Activated CD8-positive, alpha-beta memory T cell treated with anti-CD3 and anti-CD28 coated beads, Interleukin-2, amount 50 U/mL, for 24 hours (primary cell): ENCODE data around the gene SECISBP2L.

Source experiments
- DNase-seq: peaks from one replicate; pipeline ENCODE4 v3.0.0-alpha.2; 2020; ENCODE audit errors: extremely low read depth

SECISBP2L gene

DNA sequence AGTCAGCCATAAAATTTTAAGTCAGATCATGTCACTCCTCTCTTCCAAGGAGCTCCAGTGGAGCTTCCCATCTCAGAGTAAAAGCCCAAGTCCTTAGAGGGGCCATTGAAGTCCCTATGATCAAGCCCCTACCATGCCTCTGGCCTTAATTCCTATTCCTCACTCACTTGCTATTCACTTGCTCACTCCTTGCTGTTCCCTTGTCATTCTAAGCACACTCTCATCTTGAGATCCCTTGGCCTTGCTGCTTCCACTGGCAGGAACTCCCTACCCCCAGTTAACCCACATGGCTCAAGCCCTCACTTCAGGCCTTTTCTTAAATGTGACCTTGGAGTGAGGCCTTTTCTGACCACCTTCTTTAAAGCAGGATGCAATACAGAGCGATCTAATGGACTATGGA lies 12.3 kb upstream of the SECISBP2L start:
- no peak for DNase-seq

DNA sequence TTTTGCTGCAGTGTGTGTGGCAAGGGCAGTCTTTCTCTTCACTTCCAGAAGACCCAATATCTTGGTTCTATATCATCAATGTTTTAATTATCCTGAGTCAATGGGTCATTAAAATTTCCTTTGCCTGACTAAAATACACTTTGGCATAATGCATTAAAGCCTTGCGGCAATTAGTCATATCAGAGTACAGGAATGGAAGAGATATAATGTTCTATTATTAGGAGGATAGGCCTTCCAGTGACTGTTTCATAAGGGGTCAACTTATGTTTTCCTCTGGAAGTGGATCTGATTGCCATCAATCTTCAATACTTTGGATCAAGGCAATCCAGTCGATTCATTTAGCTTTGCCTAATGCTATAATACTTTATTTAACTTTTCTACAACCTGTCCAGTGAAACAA lies 9.4 kb upstream of the SECISBP2L start:
- no peak for DNase-seq

- no peak for DNase-seq
Observed at GRCh38 chr15:49052662-49053061, 6.4 kb upstream of the SECISBP2L start.

GRCh38 chr15:49047456-49047855 lies 1.2 kb upstream of the SECISBP2L start:
- DNase-seq, result no peak

GRCh38 chr15:49045751-49046219 lies 461 bp downstream of the SECISBP2L start:
- no peak for DNase-seq

DNA sequence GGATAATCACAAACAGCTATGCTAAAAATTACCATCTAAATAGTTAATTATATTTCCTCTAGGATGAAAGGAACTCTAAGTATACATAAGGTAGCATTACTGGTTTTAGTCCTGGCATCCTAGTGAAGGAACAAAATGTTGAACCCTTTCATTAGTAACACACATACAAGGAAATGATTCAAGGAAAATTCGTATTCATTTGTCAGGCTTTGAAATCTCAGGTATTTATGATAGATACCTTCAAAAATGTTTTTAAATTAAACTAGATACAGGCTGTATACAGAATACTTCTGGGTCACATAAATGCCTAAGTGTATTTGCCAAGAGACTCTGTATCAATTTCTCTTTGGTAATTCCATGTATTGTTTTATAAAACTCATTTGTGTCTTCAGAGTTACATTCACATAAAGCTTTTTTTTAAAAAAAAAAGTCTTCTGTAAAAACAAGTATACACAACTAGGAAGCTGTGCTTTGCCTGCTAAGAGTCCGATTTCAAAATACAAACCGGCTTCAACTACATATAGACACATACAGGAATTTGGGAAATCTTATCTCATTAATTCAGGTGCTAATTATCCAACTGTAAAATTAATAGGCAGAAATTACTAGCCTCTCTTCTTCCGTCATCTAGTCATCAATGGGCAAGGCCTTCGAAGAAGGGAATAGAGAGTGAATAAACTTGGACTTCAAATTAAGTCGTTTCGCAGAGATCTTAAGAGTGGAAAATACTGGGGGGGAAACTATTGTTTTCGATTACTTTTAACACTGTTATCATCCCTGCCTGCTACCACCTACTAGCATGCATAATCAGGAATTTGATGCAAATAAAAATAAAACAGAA lies 1.3 kb downstream of the SECISBP2L start:
- no peak for DNase-seq

GRCh38 chr15:49044002-49044401 lies 2.2 kb downstream of the SECISBP2L start:
- DNase-seq, result no peak

GRCh38 chr15:49042165-49042564 lies 4.1 kb downstream of the SECISBP2L start:
- no peak for DNase-seq

- DNase-seq, result no peak
Observed at GRCh38 chr15:49041426-49041825, 4.8 kb downstream of the SECISBP2L start.

DNA sequence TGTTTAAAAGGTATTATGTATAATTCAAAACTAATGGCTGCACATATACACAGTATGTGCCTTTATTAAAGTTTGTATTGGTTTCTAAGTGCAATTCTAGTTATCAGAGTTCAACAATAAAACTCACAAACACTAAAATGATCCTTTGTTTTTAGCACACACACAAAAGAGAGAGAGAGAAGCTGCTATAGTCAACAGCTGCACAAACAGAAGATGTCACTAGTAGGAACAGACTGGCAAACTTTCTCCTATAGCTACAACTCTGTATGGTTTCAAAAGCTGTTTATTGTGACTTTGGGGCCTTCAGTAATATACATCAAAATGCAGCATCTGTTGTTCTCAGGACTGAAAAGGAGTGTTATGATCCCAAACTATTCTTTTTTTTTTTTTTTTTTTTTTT lies 6.1 kb downstream of the SECISBP2L start:
- no peak for DNase-seq

DNA sequence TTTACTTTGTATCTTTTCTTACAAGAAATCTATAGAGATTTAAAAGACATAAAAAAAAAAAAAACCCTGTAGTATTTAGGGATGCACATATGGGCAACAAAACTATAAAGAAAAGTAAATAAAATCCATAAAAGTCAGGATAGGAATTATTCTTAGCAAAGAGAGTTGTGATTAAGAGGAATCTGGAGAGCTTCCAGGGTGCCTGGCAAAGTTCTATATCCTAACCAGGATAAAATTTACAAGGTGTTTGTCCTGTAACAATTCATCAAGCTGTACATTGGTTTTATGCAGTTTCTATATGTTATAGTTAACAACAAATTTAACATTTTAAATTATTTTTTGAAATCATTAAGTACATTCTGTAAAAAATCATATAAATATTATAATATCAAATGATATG lies 7.9 kb downstream of the SECISBP2L start:
- no peak for DNase-seq

GRCh38 chr15:49037546-49037940 lies 8.7 kb downstream of the SECISBP2L start:
- DNase-seq, result no peak

- DNase-seq, result no peak
Observed at GRCh38 chr15:49036650-49037545, 9.3 kb downstream of the SECISBP2L start.

DNA sequence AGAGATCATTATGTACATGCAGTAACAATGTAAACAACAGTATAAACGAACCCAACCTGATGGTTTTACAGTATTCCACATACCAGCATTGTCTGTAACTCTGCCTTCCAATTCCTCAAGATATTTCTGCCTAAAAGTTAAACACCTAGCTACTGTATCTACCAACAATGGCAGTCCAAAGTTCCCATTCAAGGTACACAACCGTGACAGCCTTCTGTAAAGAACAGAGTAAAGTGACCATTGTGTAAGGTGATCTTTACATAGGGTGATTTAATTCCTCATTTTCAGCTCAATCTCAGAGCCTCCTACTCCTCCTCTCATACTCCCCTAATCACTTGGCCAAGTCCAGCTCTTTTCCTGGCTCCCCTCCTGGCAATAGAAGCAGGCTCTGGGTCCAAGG lies 10.4 kb downstream of the SECISBP2L start:
- no peak for DNase-seq

- no peak for DNase-seq
Observed at GRCh38 chr15:49032601-49033145, 13.6 kb downstream of the SECISBP2L start.

DNA sequence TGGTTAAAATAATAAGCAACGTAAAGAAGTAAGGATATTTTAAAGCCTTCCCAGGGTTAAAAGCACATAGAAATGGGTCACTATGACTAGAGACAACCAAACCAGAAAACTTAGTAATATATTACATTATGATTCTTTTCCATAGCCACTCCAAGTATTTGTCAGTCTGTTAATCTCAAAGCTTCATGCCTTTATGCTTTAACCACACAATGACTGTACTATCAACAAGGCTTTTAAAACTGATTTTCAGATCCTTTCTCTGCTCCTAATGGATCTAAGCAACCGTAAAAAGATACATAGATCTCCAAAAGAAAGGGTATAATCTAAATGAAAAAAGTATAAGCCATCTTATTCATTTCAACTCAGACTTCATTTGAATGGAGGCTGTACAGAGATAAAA lies 14.4 kb downstream of the SECISBP2L start:
- DNase-seq, result no peak

DNA sequence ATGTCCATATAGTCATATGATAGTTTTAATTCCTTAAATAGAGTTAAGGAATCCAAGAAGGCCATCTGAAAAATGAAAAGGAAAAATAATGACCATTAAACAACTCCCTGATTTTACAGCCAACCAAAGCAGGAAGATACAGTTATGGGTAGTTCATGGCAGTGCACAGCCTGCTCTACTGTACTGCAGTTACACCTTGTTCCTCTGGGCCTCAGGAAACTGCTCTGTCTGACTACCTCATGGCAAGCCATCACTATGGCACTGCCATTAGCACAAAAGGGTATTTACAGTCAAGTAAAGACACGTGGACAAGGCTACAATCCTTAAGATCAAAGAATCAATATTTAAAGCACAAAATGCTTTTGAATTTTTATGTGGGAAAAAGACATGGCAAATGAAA lies 19.5 kb downstream of the SECISBP2L start:
- DNase-seq, result no peak

GRCh38 chr15:49024840-49025239 lies 21.4 kb downstream of the SECISBP2L start:
- DNase-seq, result no peak

GRCh38 chr15:49023354-49023753 lies 22.9 kb downstream of the SECISBP2L start:
- DNase-seq, result no peak

DNA sequence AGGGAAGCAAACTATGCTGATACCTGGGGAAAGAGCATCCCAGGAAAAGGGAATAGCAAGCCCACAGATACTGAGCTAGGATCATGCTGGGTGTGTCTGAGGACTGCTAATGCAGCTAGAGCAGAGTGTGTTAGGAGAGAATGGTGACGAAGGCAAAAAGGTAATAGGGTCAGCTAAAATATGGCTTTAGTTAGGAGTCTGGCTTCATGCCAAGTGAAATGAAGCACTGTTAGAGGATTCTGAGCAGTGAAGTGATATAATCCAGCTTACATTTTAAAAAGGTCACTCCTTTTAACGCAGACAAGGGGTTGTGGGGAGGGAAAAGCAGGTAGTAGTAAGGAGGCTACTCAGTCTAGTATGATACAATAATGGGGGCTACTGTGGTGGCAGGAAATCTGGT lies 30.4 kb downstream of the SECISBP2L start:
- DNase-seq, result no peak

- no peak for DNase-seq
Observed at GRCh38 chr15:48999314-48999713, 46.9 kb downstream of the SECISBP2L start.

DNA sequence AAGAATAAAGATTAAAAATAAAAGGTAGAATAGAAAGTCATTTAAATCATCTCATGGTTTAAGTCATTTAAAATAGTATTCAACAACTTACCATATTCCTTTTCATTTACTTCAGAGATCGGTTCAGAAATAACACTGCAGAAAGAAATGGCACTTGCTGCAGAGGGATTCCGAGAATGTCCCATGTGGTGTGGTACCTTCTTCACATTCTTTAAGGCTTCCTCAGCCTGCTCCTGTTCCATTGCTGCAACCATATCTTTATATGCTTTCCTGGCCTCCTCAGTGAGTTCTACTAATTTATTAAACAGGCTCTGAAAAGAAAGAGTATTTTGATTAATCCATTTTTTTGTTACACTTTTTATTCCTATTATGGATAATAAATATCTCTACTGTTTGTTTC lies 50.0 kb downstream of the SECISBP2L start:
- no peak for DNase-seq

DNA sequence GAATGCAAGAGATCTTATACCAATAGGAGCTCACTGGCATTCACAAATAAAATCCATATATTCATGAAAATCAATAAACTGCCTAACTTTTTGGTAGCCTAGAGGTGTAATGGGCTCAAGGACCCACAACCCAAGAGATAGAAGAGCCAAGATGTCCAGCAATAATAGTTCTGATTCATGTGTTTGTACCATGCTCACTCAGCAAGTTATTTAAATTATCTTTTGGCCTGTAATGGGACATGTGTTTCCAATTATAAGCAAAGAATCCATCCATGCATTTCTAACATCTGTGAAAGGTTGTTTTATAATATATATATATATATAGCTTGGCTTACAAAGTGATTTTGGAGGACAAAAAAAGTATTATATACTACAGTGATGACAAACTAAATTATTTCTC lies 52.9 kb downstream of the SECISBP2L start:
- no peak for DNase-seq
